MG63 (cell line): Measurements from ENCODE around the gene IDH3B. TPM values are rescaled to one million over a fixed set of nuclear protein-coding genes. Genes with fewer than 3 reads are reported as not detected.
A peak's percentile ranks its signal among the peaks of the same experiment; 100 is the strongest.

Source experiments
- DNase-seq: peaks from one replicate; pipeline ENCODE4 v3.0.0-alpha.2; 2020
- H3K27me3 ChIP-seq: fragments of 250-450 bp; sonication (Bioruptor Pico); 2 replicates; pipeline ENCODE4 v1.5.1; 2020; ENCODE audit warnings: mild to moderate bottlenecking, moderate library complexity
- H3K36me3 ChIP-seq: fragments of 250-450 bp; sonication (Bioruptor Pico); 2 replicates; pipeline ENCODE4 v1.5.1; 2020; ENCODE audit warnings: mild to moderate bottlenecking, moderate library complexity
- H3K4me3 ChIP-seq: fragments of 250-450 bp; sonication (Bioruptor Pico); 2 replicates; pipeline ENCODE4 v1.5.1; 2020; ENCODE audit warnings: mild to moderate bottlenecking, moderate library complexity
- H3K9me3 ChIP-seq: fragments of 250-450 bp; sonication (Bioruptor Pico); 2 replicates; pipeline ENCODE4 v1.5.1; 2020; ENCODE audit warnings: mild to moderate bottlenecking, moderate library complexity
- total RNA-seq: library from RNA; depleted of rRNA; stranded (reverse); fragments of >200 nt; shearing (Covaris generic); gene quantifications from 2 replicates; pipeline ENCODE4 v1.2.3, GENCODE V29; 2014; ENCODE audit warnings: low replicate concordance; rRNA removed

IDH3B gene
- 122 and 141 TPM in 2 replicates for total RNA-seq

- Histone ChIP-seq H3K27me3 (no peaks in the 10 kb centered on the region), H3K36me3 (peaks cover 8% of the 10 kb centered on the region), H3K9me3 (no peaks in the 10 kb centered on the region), H3K4me3 (peak within 1 kb of the TSS; percentile 74)
- DNase-seq, result peak; percentile 87
These were observed at the start of gene IDH3B for GRCh38 chr20:2663887-2664719. TSS of gene IDH3B (minus strand) at chr20:2664216. CDS start at chr20:2664188, 28 bp downstream.

- no peak for DNase-seq
- no peaks in the 10 kb centered on the region; the same call in 1 of the 2 replicates for H3K27me3 ChIP-seq
These were observed 49.3 kb upstream of the IDH3B start for GRCh38 chr20:2713285-2713684.

GRCh38 chr20:2709205-2709981 is 45.4 kb upstream of the IDH3B start:
- Histone ChIP-seq H3K9me3 (no peaks in the 10 kb centered on the region), H3K4me3 (no peak overlapping the region), H3K27me3 (no peaks in the 10 kb centered on the region; the same call in 1 of the 2 replicates), H3K36me3 (no peaks in the 10 kb centered on the region)
- DNase-seq, result no peak

More at GRCh38 chr20:2713285-2713684, 49.3 kb upstream of the IDH3B start:
- Histone ChIP-seq H3K9me3 (no peaks in the 10 kb centered on the region), H3K4me3 (no peak overlapping the region), H3K36me3 (no peaks in the 10 kb centered on the region)

GRCh38 chr20:2708665-2709064 is 44.6 kb upstream of the IDH3B start:
- H3K4me3 ChIP-seq, result no peak overlapping the region
- no peaks in the 10 kb centered on the region for H3K9me3 ChIP-seq
- H3K36me3 ChIP-seq, result no peaks in the 10 kb centered on the region
- H3K27me3 ChIP-seq, result no peaks in the 10 kb centered on the region; the same call in 1 of the 2 replicates
- no peak for DNase-seq

GRCh38 chr20:2708073-2708415 is 44.0 kb upstream of the IDH3B start:
- no peaks in the 10 kb centered on the region for H3K9me3 ChIP-seq
- H3K36me3 ChIP-seq, result no peaks in the 10 kb centered on the region
- no peak for DNase-seq
- H3K27me3 ChIP-seq, result no peaks in the 10 kb centered on the region; the same call in 1 of the 2 replicates
- H3K4me3 ChIP-seq, result no peak overlapping the region

- H3K27me3 ChIP-seq, result no peaks in the 10 kb centered on the region; the same call in 1 of the 2 replicates
- no peak for DNase-seq
- no peaks in the 10 kb centered on the region for H3K36me3 ChIP-seq
- no peaks in the 10 kb centered on the region for H3K9me3 ChIP-seq
- H3K4me3 ChIP-seq, result no peak overlapping the region
These were observed 43.5 kb upstream of the IDH3B start for GRCh38 chr20:2707353-2708072.

- DNase-seq, result no peak
- Histone ChIP-seq H3K9me3 (no peaks in the 10 kb centered on the region), H3K27me3 (no peaks in the 10 kb centered on the region; the same call in 1 of the 2 replicates), H3K36me3 (no peaks in the 10 kb centered on the region), H3K4me3 (no peak overlapping the region)
These were observed 42.8 kb upstream of the IDH3B start for GRCh38 chr20:2706688-2707352.

- Histone ChIP-seq H3K4me3 (no peak overlapping the region), H3K36me3 (no peaks in the 10 kb centered on the region), H3K9me3 (no peaks in the 10 kb centered on the region), H3K27me3 (no peaks in the 10 kb centered on the region; the same call in 1 of the 2 replicates)
- no peak for DNase-seq
These were observed 42.1 kb upstream of the IDH3B start for GRCh38 chr20:2705931-2706645.

GRCh38 chr20:2703716-2704475 is 39.9 kb upstream of the IDH3B start:
- Histone ChIP-seq H3K9me3 (no peaks in the 10 kb centered on the region), H3K36me3 (no peaks in the 10 kb centered on the region), H3K4me3 (no peak overlapping the region), H3K27me3 (no peaks in the 10 kb centered on the region)
- DNase-seq, result no peak

GRCh38 chr20:2701671-2702081 is 37.7 kb upstream of the IDH3B start:
- Histone ChIP-seq H3K36me3 (no peaks in the 10 kb centered on the region), H3K9me3 (no peaks in the 10 kb centered on the region), H3K4me3 (no peak overlapping the region), H3K27me3 (no peaks in the 10 kb centered on the region)
- DNase-seq, result no peak

GRCh38 chr20:2700913-2701620 is 37.1 kb upstream of the IDH3B start:
- no peaks in the 10 kb centered on the region for H3K27me3 ChIP-seq
- no peaks in the 10 kb centered on the region for H3K36me3 ChIP-seq
- DNase-seq, result no peak
- H3K9me3 ChIP-seq, result no peaks in the 10 kb centered on the region
- H3K4me3 ChIP-seq, result no peak overlapping the region

- Histone ChIP-seq H3K36me3 (no peaks in the 10 kb centered on the region), H3K9me3 (no peaks in the 10 kb centered on the region), H3K27me3 (no peaks in the 10 kb centered on the region), H3K4me3 (no peak overlapping the region)
- no peak for DNase-seq
These were observed 35.9 kb upstream of the IDH3B start for GRCh38 chr20:2699775-2700413.

- no peaks in the 10 kb centered on the region for H3K36me3 ChIP-seq
- H3K9me3 ChIP-seq, result no peaks in the 10 kb centered on the region
- H3K27me3 ChIP-seq, result peaks cover 6% of the 10 kb centered on the region
- H3K4me3 ChIP-seq, result no peak overlapping the region
- no peak for DNase-seq
These were observed 34.9 kb upstream of the IDH3B start for GRCh38 chr20:2698912-2699311.

GRCh38 chr20:2698186-2698817 is 34.3 kb upstream of the IDH3B start:
- Histone ChIP-seq H3K4me3 (no peak overlapping the region), H3K27me3 (peaks cover 12% of the 10 kb centered on the region), H3K9me3 (no peaks in the 10 kb centered on the region), H3K36me3 (no peaks in the 10 kb centered on the region)
- no peak for DNase-seq
